GM18907 (cell line): ENCODE measurements around the gene HMG20B.

ENCODE experiments used
- ATAC-seq: cut with Tn5 transposase; IDR thresholded peaks from one replicate; pipeline ENCODE4 v1.9.1; 2021; ENCODE audit warnings: mild to moderate bottlenecking, moderate library complexity; ENCODE audit not compliant: unreplicated experiment

HMG20B gene

DNA sequence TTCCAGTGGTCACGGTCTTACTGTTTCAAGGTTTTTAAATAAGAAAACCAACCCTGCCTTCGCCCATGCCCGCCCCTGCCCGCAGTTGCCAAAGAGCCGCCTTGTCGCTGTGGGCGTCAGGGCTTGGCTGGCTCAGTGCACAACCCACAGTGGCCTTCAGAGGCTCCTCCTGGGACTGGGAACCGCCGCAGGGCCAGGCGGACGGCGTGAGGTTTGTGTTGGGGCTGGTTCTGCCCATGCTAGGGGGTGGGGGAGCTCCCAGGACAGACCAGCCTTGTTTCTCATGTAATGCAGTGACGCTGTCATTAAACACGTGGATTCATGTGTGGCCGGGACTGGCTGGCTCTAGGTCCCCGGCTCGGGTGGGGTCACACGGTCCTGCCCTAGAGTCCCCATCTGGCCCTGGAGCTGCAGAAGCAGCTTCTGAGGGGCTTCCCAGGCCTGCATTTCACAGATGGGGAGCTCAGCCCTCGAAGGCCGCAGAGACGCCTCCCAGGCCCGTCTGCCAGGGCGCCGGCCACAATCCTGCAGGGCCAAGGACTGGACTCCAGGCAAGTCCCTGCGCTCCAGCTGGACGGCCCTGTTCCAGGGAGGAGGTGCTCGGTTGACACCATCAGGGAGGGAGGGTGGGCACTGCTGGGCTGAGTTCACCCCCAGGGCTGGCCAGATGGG lies 36.2 kb upstream of the HMG20B start:
- no peak for ATAC-seq

DNA sequence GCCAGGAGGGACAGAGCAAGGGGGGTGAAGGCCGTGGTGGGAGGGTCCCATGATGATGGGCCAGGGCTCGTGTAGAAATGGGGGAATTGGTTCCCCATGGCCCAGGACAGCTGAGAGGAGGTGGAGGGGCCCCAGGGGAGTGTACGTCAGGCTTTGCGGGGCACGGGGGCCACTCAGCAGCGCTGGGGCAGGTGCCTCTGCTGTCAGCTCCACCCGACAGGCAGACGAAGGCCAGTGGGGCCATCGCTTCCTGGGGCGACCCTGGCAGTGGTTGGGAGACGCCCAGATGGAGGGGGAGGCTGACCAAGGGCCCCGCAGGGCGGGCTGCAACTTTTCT lies 35.7 kb upstream of the HMG20B start:
- ATAC-seq: no peak

DNA sequence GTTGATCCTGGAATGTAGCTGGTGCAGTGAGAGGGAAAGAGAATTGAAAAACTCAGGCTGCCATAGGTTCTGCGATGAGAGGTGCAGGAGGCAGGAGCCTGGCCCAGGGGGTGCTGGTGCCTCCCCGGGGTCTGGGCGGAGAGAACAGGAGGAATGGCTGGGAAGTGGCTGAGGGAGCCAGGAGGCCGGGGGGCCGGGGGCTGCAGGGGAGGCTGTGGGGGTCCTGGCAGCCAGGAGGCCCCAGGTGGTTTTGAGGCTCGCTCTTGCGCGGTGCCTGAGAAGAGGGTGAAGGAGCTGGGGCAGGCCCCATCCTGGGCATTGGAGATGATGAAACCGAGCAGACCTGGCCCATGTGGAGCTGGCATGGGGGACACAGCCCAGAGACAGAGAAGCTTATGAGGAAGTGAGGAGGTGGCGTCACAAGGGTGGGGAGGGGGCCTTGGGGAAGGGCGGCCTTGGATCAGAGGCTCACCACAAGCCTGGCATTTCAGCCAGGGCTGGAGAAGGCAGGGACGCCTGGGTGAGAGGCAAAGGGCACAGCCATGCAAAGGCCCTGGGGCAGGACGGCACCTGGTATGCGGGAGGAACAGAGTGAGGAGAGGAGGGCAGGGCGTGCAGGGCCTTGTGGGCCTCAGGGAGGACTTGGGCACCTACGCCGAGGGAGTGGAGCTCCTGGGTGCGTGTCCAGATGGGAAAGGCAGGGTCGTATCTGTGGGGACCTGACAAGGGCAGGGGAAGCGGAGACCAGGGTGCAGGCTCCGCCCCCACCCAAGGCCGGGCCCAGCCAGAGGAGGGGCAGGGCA lies 35.1 kb upstream of the HMG20B start:
- no peak for ATAC-seq

- ATAC-seq: no peak
Observed at GRCh38 chr19:3538258-3538929, 34.4 kb upstream of the HMG20B start.

- no peak for ATAC-seq
Observed at GRCh38 chr19:3538965-3539755, 33.6 kb upstream of the HMG20B start, which contains the start of gene TEKTIP1. TSS of gene TEKTIP1 (plus strand) at chr19:3539174. CDS start at chr19:3539178, 4 bp downstream.

DNA sequence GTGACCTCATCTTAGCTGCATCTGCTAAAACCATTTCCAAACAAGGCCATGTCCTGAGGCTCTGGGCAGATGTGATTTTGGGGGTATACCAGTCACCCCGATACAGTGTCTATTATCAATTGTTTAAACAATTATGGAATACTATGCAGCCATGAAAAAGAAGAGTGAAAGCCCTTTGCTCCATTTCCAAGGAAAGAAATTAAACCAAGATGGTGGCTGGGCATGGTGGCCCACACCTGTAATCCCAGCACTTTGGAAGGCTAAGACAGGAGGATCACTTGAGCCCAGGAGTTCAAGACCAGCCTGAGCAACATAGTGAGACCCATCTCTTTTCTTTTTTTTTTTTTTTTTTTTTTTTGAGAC lies 33.0 kb upstream of the HMG20B start:
- no peak for ATAC-seq

- no peak for ATAC-seq
Observed at GRCh38 chr19:3543150-3544057, 29.3 kb upstream of the HMG20B start.

DNA sequence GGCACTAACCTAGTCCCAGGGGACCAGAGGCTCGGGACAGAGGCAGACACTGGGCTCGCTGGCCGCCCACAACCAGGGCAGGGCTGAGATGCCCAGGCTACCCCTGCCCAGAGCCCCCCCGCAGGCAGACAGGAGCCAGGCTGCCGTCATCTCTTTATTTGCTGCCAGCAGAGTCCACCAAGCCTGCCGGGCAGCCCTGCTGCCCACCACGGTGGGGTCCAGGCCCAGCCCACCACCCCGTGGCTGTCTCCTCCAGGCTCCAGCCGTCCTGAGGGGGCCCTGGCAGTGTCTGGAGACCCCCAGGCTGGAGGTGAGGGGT lies 28.7 kb upstream of the HMG20B start:
- no peak for ATAC-seq

DNA sequence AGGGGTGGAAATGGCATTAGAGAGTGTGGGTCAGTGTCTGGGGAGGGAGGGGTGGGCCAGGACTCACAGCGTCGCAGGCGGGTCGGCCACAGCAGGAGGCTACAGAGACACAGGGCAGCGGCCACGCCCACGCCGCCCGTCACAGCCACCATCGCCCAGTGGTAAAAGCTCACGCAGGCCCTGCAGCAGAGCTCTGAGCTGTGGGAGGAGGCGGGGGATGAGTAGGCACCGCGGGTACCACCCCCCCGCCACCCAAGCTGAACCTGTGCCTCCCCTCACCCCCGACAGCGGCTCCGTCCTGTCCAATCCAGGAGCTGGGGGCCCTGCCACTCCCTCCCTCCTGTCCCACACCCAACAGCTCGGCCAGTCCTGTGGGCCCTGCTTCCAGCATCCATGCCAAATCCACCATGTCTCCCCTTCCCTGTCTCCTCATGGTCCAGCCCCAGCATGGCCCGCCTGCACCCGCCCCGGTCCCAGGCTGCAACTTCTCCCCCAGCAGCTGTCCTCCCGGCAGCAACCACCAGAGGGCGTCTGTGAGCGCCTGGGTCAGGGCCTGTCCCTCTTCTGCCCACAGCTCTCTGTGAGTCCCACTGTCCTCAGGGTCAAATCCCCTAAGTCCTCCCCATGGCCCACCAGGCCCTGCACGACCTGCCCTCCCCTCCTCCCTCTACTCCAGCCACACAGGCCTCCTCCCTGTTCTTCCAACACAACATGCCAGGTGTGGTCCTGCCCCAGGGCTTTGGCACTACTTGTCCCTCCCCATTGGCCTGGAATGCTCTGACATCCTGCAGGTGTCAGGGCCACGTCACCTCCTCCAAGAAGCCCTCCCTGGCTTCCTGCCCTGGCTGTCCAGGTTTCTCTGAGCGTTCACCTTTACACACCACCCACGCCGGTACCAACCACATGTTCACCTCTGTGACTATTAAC lies 27.7 kb upstream of the HMG20B start:
- no peak for ATAC-seq

DNA sequence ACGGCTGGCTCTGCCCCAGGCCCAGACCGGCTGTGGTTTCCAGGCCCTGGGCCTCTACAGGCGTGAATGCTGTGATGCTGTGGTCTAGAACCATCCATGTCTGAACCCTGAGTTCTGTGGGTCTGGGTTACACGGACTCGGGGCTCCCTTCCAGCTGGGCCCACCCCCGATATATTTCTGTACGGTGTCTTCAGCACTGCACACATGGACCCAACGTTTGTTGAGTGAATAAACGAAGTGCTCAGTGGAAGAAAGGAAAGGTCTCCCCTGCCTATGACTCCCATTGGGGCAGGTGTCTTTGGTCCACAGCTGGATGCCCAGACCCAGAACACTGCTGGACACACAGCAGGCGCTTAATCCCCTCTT lies 27.1 kb upstream of the HMG20B start:
- ATAC-seq: no peak

- ATAC-seq: no peak
Observed at GRCh38 chr19:3546119-3546518, 26.6 kb upstream of the HMG20B start.

GRCh38 chr19:3547301-3547731 lies 25.4 kb upstream of the HMG20B start:
- no peak for ATAC-seq

GRCh38 chr19:3547767-3548282 lies 24.9 kb upstream of the HMG20B start:
- no peak for ATAC-seq

DNA sequence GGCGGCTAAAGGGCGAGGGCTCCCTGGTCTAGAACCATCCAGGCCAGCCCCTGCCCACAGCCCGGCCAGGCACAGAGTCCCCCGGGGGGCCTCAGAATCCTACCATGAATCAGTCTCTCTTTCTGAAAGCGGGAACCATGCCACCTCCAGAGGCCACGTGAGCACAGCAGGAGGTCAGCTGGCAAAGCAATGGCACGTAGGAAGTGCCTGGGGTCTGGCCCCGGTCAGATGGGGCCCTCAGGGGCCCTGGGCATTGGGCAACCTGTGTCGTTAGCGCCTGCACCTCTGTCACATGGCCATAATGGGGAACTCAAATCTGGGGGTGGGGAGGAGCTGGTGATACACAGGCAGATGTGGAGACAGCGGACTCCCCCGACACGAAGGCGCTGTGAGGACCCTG lies 24.1 kb upstream of the HMG20B start:
- no peak for ATAC-seq

- ATAC-seq: no peak
Observed at GRCh38 chr19:3549816-3550215, 22.9 kb upstream of the HMG20B start.

GRCh38 chr19:3550947-3551791 lies 21.6 kb upstream of the HMG20B start:
- no peak for ATAC-seq

- ATAC-seq: no peak
Observed at GRCh38 chr19:3551792-3552095, 21.0 kb upstream of the HMG20B start.
